HCT116 (cell line): Measurements from ENCODE around the gene ENTHD1. TPM values are rescaled to one million over a fixed set of nuclear protein-coding genes. Genes with fewer than 3 reads are reported as not detected.

ENCODE experiments used
- ATAC-seq: fragments of 200-7000 bp; cut with Tn5 transposase; 2 replicates; pipeline ENCODE4 v1.9.1; 2020; ENCODE audit warnings: mild to moderate bottlenecking, moderate library complexity
- BruUV-seq: library from RNA; stranded (reverse); fragments of 400-500 nt; replicated peaks from 2 replicates; lab custom pipeline; 2021; lab: Mats Ljungman, UMichigan
- CTCF ChIA-PET: fragments of 300-600 bp; sonication (Branson Sonifier 250); formaldehyde crosslinking; loops from one replicate; lab custom pipeline; 2021; ENCODE audit warnings: antibody characterized with exemption; lab: Charles Lee
- POLR2A ChIA-PET: fragments of 300-600, 350-600 bp; sonication (Branson Sonifier 250); formaldehyde crosslinking; loops from one replicate; lab custom pipeline; 2021; ENCODE audit warnings: antibody characterized with exemption; lab: Charles Lee
- RAD21 ChIA-PET, 2 experiments: fragments of 300-600 bp; sonication (Branson Sonifier 250); formaldehyde crosslinking; loops; one replicate each; lab custom pipeline; 2023; ENCODE audit warnings: low total read pairs in 2 of 2; ENCODE audit not compliant: uncharacterized antibody in 2 of 2, unreplicated experiment in 2 of 2, low non-redundant PET in 1 of 2; lab: Charles Lee
- DNase-seq: peaks from one replicate; pipeline ENCODE4 v3.0.0-alpha.2; 2010; ENCODE audit warnings: low read depth, low spot score
- H2AFZ ChIP-seq: fragments of 200-600 bp; shearing (Covaris generic), sonication (generic); 2 replicates; pipeline ENCODE4 v1.6.1; 2017; ENCODE audit warnings: low read depth, mixed run types, mixed read lengths, antibody characterized with exemption, low read length; ENCODE audit not compliant: poor library complexity, severe bottlenecking
- H3K27ac ChIP-seq: 2 replicates; pipeline ENCODE4 v1.5.1; 2012; ENCODE audit warnings: low read depth, low read length
- H3K27me3 ChIP-seq: fragments of 200-600 bp; sonication (generic); 2 replicates; pipeline ENCODE4 v1.6.1; 2016; ENCODE audit warnings: mixed run types, low read length, mixed read lengths; ENCODE audit not compliant: insufficient read depth
- H3K36me3 ChIP-seq, 2 experiments: fragments of 200-500 bp in 1 of 2; fragments of 200-600 bp in 1 of 2; sonication (Bioruptor generic) in 1 of 2; sonication (generic) in 1 of 2; 2 replicates each; pipeline versions ENCODE4 v1.5.1 to v1.6.1; 2014 to 2016; ENCODE audit warnings: low read length in 2 of 2, inconsistent platforms in 1 of 2, mixed read lengths in 1 of 2, mixed run types in 1 of 2; ENCODE audit not compliant: insufficient read depth in 2 of 2, control insufficient read depth in 1 of 2
- H3K4me1 ChIP-seq, 2 experiments: fragments of 200-600 bp in 1 of 2; sonication (generic) in 1 of 2; 2 replicates each; pipeline versions ENCODE4 v1.5.1 to v1.6.1; 2012 to 2017; ENCODE audit warnings: low read length in 2 of 2, inconsistent platforms in 1 of 2, mild to moderate bottlenecking in 1 of 2, mixed read lengths in 1 of 2, mixed run types in 1 of 2, moderate library complexity in 1 of 2; ENCODE audit not compliant: insufficient read depth in 2 of 2, control insufficient read depth in 1 of 2
- H3K4me2 ChIP-seq: fragments of 200-600 bp; sonication (generic); 2 replicates; pipeline ENCODE4 v1.6.1; 2017; ENCODE audit warnings: mixed run types, low read length, mixed read lengths
- H3K4me3 ChIP-seq, 2 experiments: fragments of 200-600 bp in 1 of 2; sonication (generic) in 1 of 2; replicated peaks in 1 of 2; 2 replicates each; pipeline ENCODE4 v1.5.1; 2011 to 2016; ENCODE audit warnings: low read length in 2 of 2, control low read depth in 1 of 2, low read depth in 1 of 2, mild to moderate bottlenecking in 1 of 2, mixed read lengths in 1 of 2, mixed run types in 1 of 2
- H3K79me2 ChIP-seq: fragments of 200-600 bp; sonication (generic); 2 replicates; pipeline ENCODE4 v1.6.1; 2017; ENCODE audit warnings: mild to moderate bottlenecking, mixed run types, low read length, moderate library complexity, mixed read lengths; ENCODE audit not compliant: insufficient read depth
- H3K9ac ChIP-seq: fragments of 200-600 bp; sonication (generic); 2 replicates; pipeline ENCODE4 v1.6.1; 2016; ENCODE audit warnings: low read length, mixed read lengths
- H3K9me2 ChIP-seq: fragments of 200-600 bp; sonication (generic), shearing (Covaris generic); 2 replicates; pipeline ENCODE4 v1.6.1; 2017; ENCODE audit warnings: mixed run types, mild to moderate bottlenecking, moderate library complexity; ENCODE audit not compliant: insufficient read depth
- H3K9me3 ChIP-seq, 2 experiments: fragments of 200-500 bp in 1 of 2; fragments of 200-600 bp in 1 of 2; sonication (Bioruptor generic) in 1 of 2; sonication (generic) in 1 of 2; 2 replicates each; pipeline ENCODE4 v1.6.1; 2014 to 2017; ENCODE audit warnings: low read length in 2 of 2, mixed read lengths in 2 of 2, inconsistent platforms in 1 of 2, low read depth in 1 of 2, mild to moderate bottlenecking in 1 of 2, mixed run types in 1 of 2, moderate library complexity in 1 of 2; ENCODE audit not compliant: control insufficient read depth in 1 of 2, insufficient read depth in 1 of 2
- H4K20me1 ChIP-seq: fragments of 200-600 bp; sonication (generic), shearing (Covaris generic); 2 replicates; pipeline ENCODE4 v1.6.1; 2017; ENCODE audit warnings: mixed run types, mild to moderate bottlenecking, moderate library complexity; ENCODE audit not compliant: insufficient read depth
- CBX3 ChIP-seq: IDR thresholded peaks from 2 replicates; pipeline ENCODE4 v1.6.1; 2012; ENCODE audit warnings: low read depth
- EGR1 ChIP-seq: IDR thresholded peaks from 2 replicates; pipeline ENCODE4 v1.6.1; 2012; ENCODE audit warnings: low read depth
- ELF1 ChIP-seq: IDR thresholded peaks from 2 replicates; pipeline ENCODE4 v1.6.1; 2012; ENCODE audit warnings: low read depth, borderline replicate concordance
- EZH2 ChIP-seq: fragments of 200-600 bp; sonication (generic); IDR thresholded peaks from 2 replicates; pipeline ENCODE4 v1.6.1; 2017; ENCODE audit warnings: antibody characterized with exemption, mixed run types
- EZH2phosphoT487 ChIP-seq: fragments of 200-600 bp; IDR thresholded peaks from 2 replicates; pipeline ENCODE4 v1.6.1; 2018; ENCODE audit warnings: antibody characterized with exemption, borderline replicate concordance
- FOSL1 ChIP-seq: IDR thresholded peaks from 2 replicates; pipeline ENCODE4 v1.6.1; 2012; ENCODE audit warnings: low read depth
- POLR2A ChIP-seq: IDR thresholded peaks from 2 replicates; pipeline ENCODE4 v1.7.0; 2011; ENCODE audit warnings: borderline replicate concordance; ENCODE audit not compliant: insufficient read depth, insufficient read length; ENCODE audit errors: extremely low read depth
- POLR2AphosphoS5 ChIP-seq: IDR thresholded peaks from 2 replicates; pipeline ENCODE4 v1.6.1; 2011; ENCODE audit warnings: mild to moderate bottlenecking, low read depth, low read length, moderate library complexity
- RAD21 ChIP-seq: IDR thresholded peaks from 2 replicates; pipeline ENCODE4 v1.6.1; 2012; ENCODE audit warnings: low read depth, mild to moderate bottlenecking
- SIN3A ChIP-seq: IDR thresholded peaks from 2 replicates; pipeline ENCODE4 v1.6.1; 2012; ENCODE audit warnings: low read depth
- SP1 ChIP-seq: IDR thresholded peaks from 2 replicates; pipeline ENCODE4 v1.6.1; 2012; ENCODE audit warnings: low read depth
- SRF ChIP-seq: IDR thresholded peaks from 2 replicates; pipeline ENCODE4 v1.6.1; 2012; ENCODE audit warnings: low read depth
- YY1 ChIP-seq: IDR thresholded peaks from 2 replicates; pipeline ENCODE4 v1.6.1; 2011; ENCODE audit warnings: low read length, low read depth, moderate library complexity, mild to moderate bottlenecking; ENCODE audit not compliant: insufficient replicate concordance; ENCODE audit errors: extremely low read depth
- ZFX ChIP-seq: fragments of 450-650 bp; IDR thresholded peaks from 2 replicates; pipeline ENCODE4 v1.6.1; 2017
- ZNF274 ChIP-seq: fragments of 200-500 bp; sonication (Bioruptor generic); IDR thresholded peaks from 2 replicates; pipeline ENCODE4 v1.6.1; 2014; ENCODE audit warnings: mild to moderate bottlenecking, low read depth, low read length, inconsistent platforms
- intact Hi-C: fragments of 100-400 bp; cut with micrococcal nuclease; formaldehyde crosslinking; loops from 2 replicates; pipeline ENCODE4 v1.10.0; 2022
- total RNA-seq: library from RNA; stranded (reverse); gene quantifications from one replicate; pipeline ENCODE4 v1.2.1, GENCODE V29; 2021; ENCODE audit not compliant: unreplicated experiment
- TF ChIP-seq, protein P1 (sequence below): IDR thresholded peaks from 2 replicates; pipeline ENCODE4 v1.6.1; 2012
- TF ChIP-seq, protein P2 (sequence below): IDR thresholded peaks from 2 replicates; pipeline ENCODE4 v1.6.1; 2011; ENCODE audit warnings: mild to moderate bottlenecking, low read length, moderate library complexity; ENCODE audit not compliant: insufficient replicate concordance; ENCODE audit errors: extremely low read depth
- TF ChIP-seq, protein P3 (sequence below): IDR thresholded peaks from 2 replicates; pipeline ENCODE4 v1.6.1; 2012
- TF ChIP-seq, protein P4 (sequence below), 3 experiments: fragments of 200-600 bp in 1 of 3; sonication (generic) in 1 of 3; IDR thresholded peaks in 2 of 3; conservative IDR thresholded peaks in 1 of 3; 2 replicates each; pipeline ENCODE4 v1.5.1; 2012 to 2017; ENCODE audit warnings: low read depth in 2 of 3, low read length in 2 of 3, antibody characterized with exemption in 1 of 3, borderline replicate concordance in 1 of 3, control low read depth in 1 of 3, mild to moderate bottlenecking in 1 of 3, mixed read lengths in 1 of 3, mixed run types in 1 of 3, moderate library complexity in 1 of 3; ENCODE audit not compliant: insufficient read depth in 1 of 3
- TF ChIP-seq, protein P5 (sequence below): IDR thresholded peaks from 2 replicates; pipeline ENCODE4 v1.6.1; 2012; ENCODE audit warnings: low read depth

Gene ENTHD1
- total RNA-seq, 1 experiment from 2014 or later = not detected

DNA sequence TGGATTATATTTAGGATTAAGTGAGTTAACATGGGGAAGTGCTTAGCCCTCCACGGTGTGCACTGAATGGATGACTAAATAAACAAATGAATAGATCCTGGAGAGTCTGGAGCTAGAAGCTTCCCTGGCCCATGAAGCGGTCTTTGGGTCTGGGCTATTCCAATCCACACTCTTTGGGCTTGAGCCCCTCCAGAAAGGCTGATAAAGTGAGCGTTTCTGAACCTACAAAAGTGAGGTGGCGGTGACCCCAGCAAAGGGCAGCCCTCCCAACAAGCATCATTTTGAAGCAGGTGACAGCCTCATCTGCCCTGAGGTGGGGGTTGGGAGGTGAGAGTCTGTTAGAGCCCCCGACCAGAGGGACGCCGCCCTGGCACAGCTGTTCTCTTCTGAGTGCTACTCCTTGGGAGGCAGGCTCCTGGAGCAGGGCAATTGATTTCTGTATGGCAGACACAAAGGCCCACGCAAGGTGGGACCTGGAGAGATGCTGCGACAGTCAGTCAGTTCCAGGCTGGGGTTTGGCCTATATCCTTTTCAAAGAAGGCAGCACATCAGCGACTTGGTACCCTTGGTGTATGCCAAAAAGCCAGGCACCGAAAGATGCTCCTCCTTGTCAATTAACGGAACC, 165.2 kb downstream of the ENTHD1 start:
- DNase-seq (no peak), ATAC-seq (no peak)
- POLR2A ChIA-PET = no interaction called here

More for the DNA sequence above, 165.2 kb downstream of the ENTHD1 start:
- Histone ChIP-seq H3K4me3 (no peak overlapping the region), H2AFZ (no peak overlapping the region), H3K27me3 (no peaks in the 10 kb centered on the region), H3K9me2 (no peaks in the 10 kb centered on the region), H3K4me2 (no peak overlapping the region), H3K36me3 (no peaks in the 10 kb centered on the region), H3K4me1 (peaks cover 5 to 12% of the 10 kb centered on the region in 2 experiments; a peak in 3 of 4 replicates), H3K27ac (no peak overlapping the region), H4K20me1 (no peaks in the 10 kb centered on the region), H3K9ac (no peak overlapping the region), H3K79me2 (no peaks in the 10 kb centered on the region), H3K9me3 (no peaks in the 10 kb centered on the region)
- ChIA-PET RAD21 (no interaction called here), CTCF (no interaction called here)
- BruUV-seq = no TSS peak
- intact Hi-C loops = no loop called here
- TF ChIP-seq EZH2phosphoT487 = no peak
- no peak for TF ChIP-seq SIN3A
- no peak for TF ChIP-seq EZH2
- no peak for TF ChIP-seq YY1
- no peak for TF ChIP-seq SRF
- TF ChIP-seq, protein P1, sequence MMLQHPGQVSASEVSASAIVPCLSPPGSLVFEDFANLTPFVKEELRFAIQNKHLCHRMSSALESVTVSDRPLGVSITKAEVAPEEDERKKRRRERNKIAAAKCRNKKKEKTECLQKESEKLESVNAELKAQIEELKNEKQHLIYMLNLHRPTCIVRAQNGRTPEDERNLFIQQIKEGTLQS = no peak
- TF ChIP-seq, protein P2, sequence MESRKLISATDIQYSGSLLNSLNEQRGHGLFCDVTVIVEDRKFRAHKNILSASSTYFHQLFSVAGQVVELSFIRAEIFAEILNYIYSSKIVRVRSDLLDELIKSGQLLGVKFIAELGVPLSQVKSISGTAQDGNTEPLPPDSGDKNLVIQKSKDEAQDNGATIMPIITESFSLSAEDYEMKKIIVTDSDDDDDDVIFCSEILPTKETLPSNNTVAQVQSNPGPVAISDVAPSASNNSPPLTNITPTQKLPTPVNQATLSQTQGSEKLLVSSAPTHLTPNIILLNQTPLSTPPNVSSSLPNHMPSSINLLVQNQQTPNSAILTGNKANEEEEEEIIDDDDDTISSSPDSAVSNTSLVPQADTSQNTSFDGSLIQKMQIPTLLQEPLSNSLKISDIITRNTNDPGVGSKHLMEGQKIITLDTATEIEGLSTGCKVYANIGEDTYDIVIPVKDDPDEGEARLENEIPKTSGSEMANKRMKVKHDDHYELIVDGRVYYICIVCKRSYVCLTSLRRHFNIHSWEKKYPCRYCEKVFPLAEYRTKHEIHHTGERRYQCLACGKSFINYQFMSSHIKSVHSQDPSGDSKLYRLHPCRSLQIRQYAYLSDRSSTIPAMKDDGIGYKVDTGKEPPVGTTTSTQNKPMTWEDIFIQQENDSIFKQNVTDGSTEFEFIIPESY = no peak
- TF ChIP-seq, protein P3, sequence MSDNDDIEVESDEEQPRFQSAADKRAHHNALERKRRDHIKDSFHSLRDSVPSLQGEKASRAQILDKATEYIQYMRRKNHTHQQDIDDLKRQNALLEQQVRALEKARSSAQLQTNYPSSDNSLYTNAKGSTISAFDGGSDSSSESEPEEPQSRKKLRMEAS = no peak
- TF ChIP-seq EGR1 = no peak
- TF ChIP-seq SP1 = no peak
- TF ChIP-seq ZNF274 = no peak
- TF ChIP-seq ELF1 = no peak
- no peak for TF ChIP-seq POLR2A
- no peak for TF ChIP-seq CBX3
- TF ChIP-seq, protein P4, sequence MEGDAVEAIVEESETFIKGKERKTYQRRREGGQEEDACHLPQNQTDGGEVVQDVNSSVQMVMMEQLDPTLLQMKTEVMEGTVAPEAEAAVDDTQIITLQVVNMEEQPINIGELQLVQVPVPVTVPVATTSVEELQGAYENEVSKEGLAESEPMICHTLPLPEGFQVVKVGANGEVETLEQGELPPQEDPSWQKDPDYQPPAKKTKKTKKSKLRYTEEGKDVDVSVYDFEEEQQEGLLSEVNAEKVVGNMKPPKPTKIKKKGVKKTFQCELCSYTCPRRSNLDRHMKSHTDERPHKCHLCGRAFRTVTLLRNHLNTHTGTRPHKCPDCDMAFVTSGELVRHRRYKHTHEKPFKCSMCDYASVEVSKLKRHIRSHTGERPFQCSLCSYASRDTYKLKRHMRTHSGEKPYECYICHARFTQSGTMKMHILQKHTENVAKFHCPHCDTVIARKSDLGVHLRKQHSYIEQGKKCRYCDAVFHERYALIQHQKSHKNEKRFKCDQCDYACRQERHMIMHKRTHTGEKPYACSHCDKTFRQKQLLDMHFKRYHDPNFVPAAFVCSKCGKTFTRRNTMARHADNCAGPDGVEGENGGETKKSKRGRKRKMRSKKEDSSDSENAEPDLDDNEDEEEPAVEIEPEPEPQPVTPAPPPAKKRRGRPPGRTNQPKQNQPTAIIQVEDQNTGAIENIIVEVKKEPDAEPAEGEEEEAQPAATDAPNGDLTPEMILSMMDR (IDR thresholded peaks at IDR 0.05 in 2 of 3, conservative IDR thresholded peaks at IDR 0.05 in 1 of 3; ENCODE audit: borderline replicate concordance in 1 of 3, insufficient read depth in 1 of 3, low read depth in 2 of 3, low read length in 2 of 3) = no peak
- no peak for TF ChIP-seq POLR2AphosphoS5
- TF ChIP-seq, protein P5, sequence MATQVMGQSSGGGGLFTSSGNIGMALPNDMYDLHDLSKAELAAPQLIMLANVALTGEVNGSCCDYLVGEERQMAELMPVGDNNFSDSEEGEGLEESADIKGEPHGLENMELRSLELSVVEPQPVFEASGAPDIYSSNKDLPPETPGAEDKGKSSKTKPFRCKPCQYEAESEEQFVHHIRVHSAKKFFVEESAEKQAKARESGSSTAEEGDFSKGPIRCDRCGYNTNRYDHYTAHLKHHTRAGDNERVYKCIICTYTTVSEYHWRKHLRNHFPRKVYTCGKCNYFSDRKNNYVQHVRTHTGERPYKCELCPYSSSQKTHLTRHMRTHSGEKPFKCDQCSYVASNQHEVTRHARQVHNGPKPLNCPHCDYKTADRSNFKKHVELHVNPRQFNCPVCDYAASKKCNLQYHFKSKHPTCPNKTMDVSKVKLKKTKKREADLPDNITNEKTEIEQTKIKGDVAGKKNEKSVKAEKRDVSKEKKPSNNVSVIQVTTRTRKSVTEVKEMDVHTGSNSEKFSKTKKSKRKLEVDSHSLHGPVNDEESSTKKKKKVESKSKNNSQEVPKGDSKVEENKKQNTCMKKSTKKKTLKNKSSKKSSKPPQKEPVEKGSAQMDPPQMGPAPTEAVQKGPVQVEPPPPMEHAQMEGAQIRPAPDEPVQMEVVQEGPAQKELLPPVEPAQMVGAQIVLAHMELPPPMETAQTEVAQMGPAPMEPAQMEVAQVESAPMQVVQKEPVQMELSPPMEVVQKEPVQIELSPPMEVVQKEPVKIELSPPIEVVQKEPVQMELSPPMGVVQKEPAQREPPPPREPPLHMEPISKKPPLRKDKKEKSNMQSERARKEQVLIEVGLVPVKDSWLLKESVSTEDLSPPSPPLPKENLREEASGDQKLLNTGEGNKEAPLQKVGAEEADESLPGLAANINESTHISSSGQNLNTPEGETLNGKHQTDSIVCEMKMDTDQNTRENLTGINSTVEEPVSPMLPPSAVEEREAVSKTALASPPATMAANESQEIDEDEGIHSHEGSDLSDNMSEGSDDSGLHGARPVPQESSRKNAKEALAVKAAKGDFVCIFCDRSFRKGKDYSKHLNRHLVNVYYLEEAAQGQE = no peak
- no peak for TF ChIP-seq FOSL1
- no peak for TF ChIP-seq ZFX
- TF ChIP-seq RAD21 = no peak
